A673 (cell line): ENCODE measurements around the gene MEFV.

Experiments
- CTCF ChIP-seq: fragments of 300-800, 200-600 bp; sonication (generic); conservative IDR thresholded peaks from 2 replicates; pipeline ENCODE4 v1.5.1; 2017; ENCODE audit warnings: low read depth, mild to moderate bottlenecking, antibody characterized with exemption, low read length, moderate library complexity, mixed read lengths
- EZH2 ChIP-seq: fragments of 200-600 bp; sonication (generic); IDR thresholded peaks from 2 replicates; pipeline ENCODE4 v1.6.1; 2017; ENCODE audit warnings: borderline replicate concordance, low read depth, mild to moderate bottlenecking, mixed read lengths, antibody characterized with exemption, low read length; ENCODE audit not compliant: poor library complexity, severe bottlenecking

- TF ChIP-seq CTCF = no peak
- no peak for TF ChIP-seq EZH2
Measured at GRCh38 chr16:3264137-3265036, 8.0 kb upstream of the MEFV start.
